Ishikawa (cell line): ENCODE data around the gene TRIM5.

Experiments used
- CEBPB ChIP-seq: IDR thresholded peaks from 2 replicates; pipeline ENCODE4 v1.6.1; 2012
- CREB1 ChIP-seq: IDR thresholded peaks from 2 replicates; pipeline ENCODE4 v1.6.1; 2012; ENCODE audit warnings: low read depth
- EGR1 ChIP-seq: IDR thresholded peaks from 2 replicates; pipeline ENCODE4 v1.6.1; 2012
- EP300 ChIP-seq: IDR thresholded peaks from 2 replicates; pipeline ENCODE4 v1.6.1; 2012; ENCODE audit warnings: borderline replicate concordance
- FOXM1 ChIP-seq: IDR thresholded peaks from 2 replicates; pipeline ENCODE4 v1.6.1; 2012; ENCODE audit warnings: low read depth, borderline replicate concordance
- NFIC ChIP-seq: IDR thresholded peaks from 2 replicates; pipeline ENCODE4 v1.6.1; 2012
- RAD21 ChIP-seq: IDR thresholded peaks from 2 replicates; pipeline ENCODE4 v1.6.1; 2012; ENCODE audit warnings: low read depth
- TAF1 ChIP-seq: IDR thresholded peaks from 2 replicates; pipeline ENCODE4 v1.6.1; 2012; ENCODE audit warnings: low read depth, mild to moderate bottlenecking
- TCF12 ChIP-seq: IDR thresholded peaks from 2 replicates; pipeline ENCODE4 v1.6.1; 2012; ENCODE audit warnings: low read depth
- TEAD4 ChIP-seq: IDR thresholded peaks from 2 replicates; pipeline ENCODE4 v1.6.1; 2012
- YY1 ChIP-seq: IDR thresholded peaks from 2 replicates; pipeline ENCODE4 v1.6.1; 2012; ENCODE audit warnings: low read depth
- ZBTB7A ChIP-seq: IDR thresholded peaks from 2 replicates; pipeline ENCODE4 v1.6.1; 2012; ENCODE audit warnings: low read depth
- TF ChIP-seq, protein P1 (sequence below): IDR thresholded peaks from 2 replicates; pipeline ENCODE4 v1.6.1; 2012
- TF ChIP-seq, protein P2 (sequence below): IDR thresholded peaks from 2 replicates; pipeline ENCODE4 v1.6.1; 2012
- TF ChIP-seq, protein P3 (sequence below): IDR thresholded peaks from 2 replicates; pipeline ENCODE4 v1.6.1; 2012; ENCODE audit warnings: low read depth, mild to moderate bottlenecking

TRIM5 gene

DNA sequence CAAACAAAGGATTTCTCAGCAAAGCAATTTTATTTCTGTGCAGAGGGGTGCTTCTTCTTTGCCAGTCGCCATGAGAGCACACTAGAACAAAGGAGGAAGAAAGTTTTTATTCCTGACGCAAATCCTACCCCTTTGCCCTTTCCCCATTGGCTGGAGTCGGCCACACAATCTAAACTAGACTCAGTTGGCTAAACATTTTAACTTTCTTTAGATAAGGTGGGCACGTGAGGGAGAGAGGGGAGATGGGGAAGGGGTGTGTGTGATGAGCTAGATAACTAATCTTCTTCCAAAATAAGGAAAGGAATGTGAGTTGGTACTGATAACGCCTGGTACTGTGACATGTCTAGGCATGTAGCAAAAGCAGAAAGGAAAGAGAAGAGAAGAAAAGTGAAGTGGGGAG is 5.3 kb upstream of the TRIM5 start:
- no peak for TF ChIP-seq TCF12
- TF ChIP-seq CEBPB: no peak
- TF ChIP-seq, protein P1, sequence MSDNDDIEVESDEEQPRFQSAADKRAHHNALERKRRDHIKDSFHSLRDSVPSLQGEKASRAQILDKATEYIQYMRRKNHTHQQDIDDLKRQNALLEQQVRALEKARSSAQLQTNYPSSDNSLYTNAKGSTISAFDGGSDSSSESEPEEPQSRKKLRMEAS: no peak

DNA sequence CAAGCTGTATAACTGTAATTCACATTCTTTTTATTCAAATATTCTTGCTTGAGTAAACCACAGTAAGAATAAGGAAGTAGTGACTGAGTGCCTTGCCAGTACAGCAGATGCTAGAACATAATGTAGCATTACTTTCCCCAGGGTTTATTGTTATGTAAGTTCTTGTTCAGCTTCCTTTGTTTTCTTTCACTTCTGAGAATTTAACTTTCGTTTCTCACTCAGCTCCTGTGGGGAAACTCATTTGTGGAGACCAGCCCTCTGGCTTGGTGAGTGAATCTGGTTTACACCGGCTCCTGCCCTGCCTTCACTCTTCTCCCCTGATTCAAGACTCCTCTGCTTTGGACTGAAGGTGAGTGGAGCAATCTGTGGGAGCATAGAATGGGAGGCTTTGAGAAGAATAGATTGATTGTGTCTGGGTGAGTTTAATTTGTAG is 4.7 kb upstream of the TRIM5 start, which contains the start of gene TRIM22:
Gene TRIM22, plus strand, starts transcription at position 240 of the 433 bp plus-strand sequence. CDS start 6,443 bp downstream, outside the sequence.
- no peak for TF ChIP-seq NFIC
- TF ChIP-seq CEBPB: no peak
- no peak for TF ChIP-seq RAD21
- no peak for TF ChIP-seq ZBTB7A
- TF ChIP-seq TAF1: no peak
- TF ChIP-seq, protein P1: no peak
- TF ChIP-seq EGR1: no peak
- TF ChIP-seq TEAD4: no peak
- TF ChIP-seq, protein P2, sequence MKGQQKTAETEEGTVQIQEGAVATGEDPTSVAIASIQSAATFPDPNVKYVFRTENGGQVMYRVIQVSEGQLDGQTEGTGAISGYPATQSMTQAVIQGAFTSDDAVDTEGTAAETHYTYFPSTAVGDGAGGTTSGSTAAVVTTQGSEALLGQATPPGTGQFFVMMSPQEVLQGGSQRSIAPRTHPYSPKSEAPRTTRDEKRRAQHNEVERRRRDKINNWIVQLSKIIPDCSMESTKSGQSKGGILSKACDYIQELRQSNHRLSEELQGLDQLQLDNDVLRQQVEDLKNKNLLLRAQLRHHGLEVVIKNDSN: no peak
- TF ChIP-seq YY1: no peak
- no peak for TF ChIP-seq EP300
- no peak for TF ChIP-seq CREB1
- TF ChIP-seq, protein P3, sequence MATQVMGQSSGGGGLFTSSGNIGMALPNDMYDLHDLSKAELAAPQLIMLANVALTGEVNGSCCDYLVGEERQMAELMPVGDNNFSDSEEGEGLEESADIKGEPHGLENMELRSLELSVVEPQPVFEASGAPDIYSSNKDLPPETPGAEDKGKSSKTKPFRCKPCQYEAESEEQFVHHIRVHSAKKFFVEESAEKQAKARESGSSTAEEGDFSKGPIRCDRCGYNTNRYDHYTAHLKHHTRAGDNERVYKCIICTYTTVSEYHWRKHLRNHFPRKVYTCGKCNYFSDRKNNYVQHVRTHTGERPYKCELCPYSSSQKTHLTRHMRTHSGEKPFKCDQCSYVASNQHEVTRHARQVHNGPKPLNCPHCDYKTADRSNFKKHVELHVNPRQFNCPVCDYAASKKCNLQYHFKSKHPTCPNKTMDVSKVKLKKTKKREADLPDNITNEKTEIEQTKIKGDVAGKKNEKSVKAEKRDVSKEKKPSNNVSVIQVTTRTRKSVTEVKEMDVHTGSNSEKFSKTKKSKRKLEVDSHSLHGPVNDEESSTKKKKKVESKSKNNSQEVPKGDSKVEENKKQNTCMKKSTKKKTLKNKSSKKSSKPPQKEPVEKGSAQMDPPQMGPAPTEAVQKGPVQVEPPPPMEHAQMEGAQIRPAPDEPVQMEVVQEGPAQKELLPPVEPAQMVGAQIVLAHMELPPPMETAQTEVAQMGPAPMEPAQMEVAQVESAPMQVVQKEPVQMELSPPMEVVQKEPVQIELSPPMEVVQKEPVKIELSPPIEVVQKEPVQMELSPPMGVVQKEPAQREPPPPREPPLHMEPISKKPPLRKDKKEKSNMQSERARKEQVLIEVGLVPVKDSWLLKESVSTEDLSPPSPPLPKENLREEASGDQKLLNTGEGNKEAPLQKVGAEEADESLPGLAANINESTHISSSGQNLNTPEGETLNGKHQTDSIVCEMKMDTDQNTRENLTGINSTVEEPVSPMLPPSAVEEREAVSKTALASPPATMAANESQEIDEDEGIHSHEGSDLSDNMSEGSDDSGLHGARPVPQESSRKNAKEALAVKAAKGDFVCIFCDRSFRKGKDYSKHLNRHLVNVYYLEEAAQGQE: no peak
- no peak for TF ChIP-seq TCF12
- no peak for TF ChIP-seq FOXM1

DNA sequence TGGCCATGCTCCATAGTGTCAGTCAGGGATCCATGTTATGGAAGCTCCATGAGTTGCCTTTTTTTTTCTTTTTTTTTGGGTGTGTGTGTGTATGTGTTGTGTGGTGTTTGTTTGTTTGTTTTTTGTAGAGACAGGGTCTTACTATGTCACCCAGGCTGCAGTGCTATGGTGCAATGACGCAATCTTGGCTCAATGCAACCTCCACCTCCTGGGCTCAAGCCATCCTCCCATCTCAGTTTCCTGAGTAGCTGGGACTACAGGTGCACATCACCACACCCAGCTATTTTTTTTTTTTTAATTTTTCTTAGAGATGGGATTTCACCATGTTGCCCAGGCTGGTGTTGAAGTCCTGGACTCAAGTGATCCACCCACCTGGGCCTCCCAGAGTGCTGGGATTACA is 3.6 kb upstream of the TRIM5 start:
- TF ChIP-seq, protein P1: no peak
- TF ChIP-seq TEAD4 (no peak), TAF1 (no peak)

DNA sequence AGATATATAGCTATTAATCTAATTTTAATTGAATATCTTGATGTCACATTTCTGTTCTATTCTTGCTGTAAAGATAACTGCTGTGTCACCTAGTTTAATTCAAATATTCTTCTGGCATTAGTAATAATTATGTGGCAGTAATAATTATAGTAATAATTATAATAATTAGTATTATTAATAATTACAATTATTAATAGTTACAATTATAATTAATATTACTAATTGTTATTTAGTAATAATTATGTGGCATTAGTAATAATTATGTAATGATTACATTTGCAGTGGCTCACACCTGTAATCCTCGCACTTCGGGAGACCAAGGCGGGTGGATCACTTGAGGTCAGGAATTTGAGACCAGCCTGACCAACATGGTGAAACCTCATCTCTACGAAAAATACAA is 1.6 kb upstream of the TRIM5 start:
- TF ChIP-seq CREB1 (no peak), TCF12 (no peak), FOXM1 (no peak), TAF1 (no peak), ZBTB7A (no peak), EGR1 (no peak), YY1 (no peak), NFIC (no peak), CEBPB (no peak)

DNA sequence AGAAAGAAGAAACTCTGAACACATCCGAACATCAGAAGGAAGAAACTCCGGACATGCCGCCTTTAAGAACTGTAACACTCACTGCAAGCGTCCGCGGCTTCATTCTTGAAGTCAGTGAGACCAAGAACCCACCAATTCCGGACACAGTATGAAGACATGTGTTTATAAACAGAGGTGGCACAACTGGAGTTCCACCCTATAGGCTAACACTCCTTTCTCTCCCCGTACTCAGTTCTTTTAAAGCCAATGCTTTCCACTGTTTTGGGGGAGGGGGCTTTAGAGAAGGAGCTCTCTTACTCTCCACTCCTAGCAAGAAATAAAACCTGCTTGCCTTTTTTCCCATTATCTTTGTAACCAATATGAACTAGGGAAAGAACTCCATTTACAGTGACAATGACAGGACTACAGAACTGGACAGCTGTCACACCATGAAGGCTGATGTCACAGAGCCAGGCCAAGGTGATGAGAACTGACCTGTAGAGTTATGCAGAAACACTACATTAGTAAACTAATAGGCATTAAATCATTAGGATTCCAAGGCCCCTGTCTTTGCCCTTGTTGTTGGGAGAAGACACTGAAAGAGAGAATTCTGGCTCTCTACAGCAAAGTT is 733 bp downstream of the TRIM5 start:
- TF ChIP-seq ZBTB7A (no peak), CEBPB (no peak), TAF1 (no peak), EGR1 (no peak), CREB1 (no peak), EP300 (no peak), FOXM1 (no peak), NFIC (no peak), YY1 (no peak), TCF12 (no peak), TEAD4 (no peak), RAD21 (no peak)
- TF ChIP-seq, protein P3: no peak
- TF ChIP-seq, protein P2: no peak
- TF ChIP-seq, protein P1: no peak

DNA sequence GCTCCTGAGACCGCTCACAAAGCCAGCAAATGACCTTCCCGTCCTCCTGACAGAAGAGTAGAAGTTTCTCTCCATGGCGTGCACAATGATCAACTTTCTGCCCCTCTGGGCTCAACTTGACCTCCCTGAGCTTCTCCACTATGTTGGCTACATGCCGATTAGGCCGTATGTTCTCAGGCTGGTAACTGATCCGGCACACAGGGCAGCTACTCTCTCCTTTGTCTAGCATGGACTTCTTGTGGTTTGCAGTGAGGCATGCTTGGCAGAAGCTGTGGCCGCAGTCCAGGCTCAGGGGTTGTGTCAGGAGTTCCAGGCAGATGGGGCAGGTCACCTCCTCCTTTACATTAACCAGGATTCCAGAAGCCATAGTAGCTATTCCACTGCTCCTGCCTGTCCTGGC is 5.1 kb downstream of the TRIM5 start:
- no peak for TF ChIP-seq EGR1
- no peak for TF ChIP-seq ZBTB7A
- TF ChIP-seq TEAD4: no peak
- TF ChIP-seq, protein P3: no peak
- no peak for TF ChIP-seq FOXM1
- TF ChIP-seq, protein P1: no peak
- no peak for TF ChIP-seq RAD21
